ENCODE data around the gene XCL1. TPM values are rescaled to one million over a fixed set of nuclear protein-coding genes. Genes with fewer than 3 reads are reported as not detected.
"Not testable (repeated sequence)": the region's sequence is repeated elsewhere in the genome, so short reads cannot be mapped to it uniquely, and the experiment has no call there.

XCL1 gene
- total and polyA plus RNA-seq, 10 of the 15 experiments (the other 5 are each of a cell fraction or from before 2014, with no cell fraction given), result 0.68 to 1,222 (median 12.2) TPM

GRCh38 chr1:168580991-168581390 lies 4.6 kb downstream of the XCL1 start:
- POLR2A ChIA-PET; H3K36me3 ChIP-seq (ENCODE audit: control insufficient read depth in 2 of 2, insufficient read depth in 2 of 2, low read length in 1 of 2); H3K4me3 ChIP-seq; H3K27me3 ChIP-seq (replicated peaks in 1 of 2; ENCODE audit: control insufficient read depth in 2 of 2, insufficient read depth in 2 of 2, low read length in 1 of 2); ATAC-seq; H3K27ac ChIP-seq (ENCODE audit: control insufficient read depth, insufficient read depth); in situ Hi-C loops (cut with MboI); DNase-seq (ENCODE audit: low read depth, low spot score); intact Hi-C loops (cut with micrococcal nuclease; ENCODE audit: unreplicated experiment); H3K9me3 ChIP-seq (replicated peaks; ENCODE audit: control insufficient read depth, insufficient read depth, low read length); H4K20me1 ChIP-seq (ENCODE audit: control insufficient read depth, insufficient read depth); H3K9ac ChIP-seq (ENCODE audit: control insufficient read depth, insufficient read depth, low read length); BruUV-seq (replicated peaks); H2AFZ ChIP-seq (ENCODE audit: control insufficient read depth, low read depth, low read length); H3K4me1 ChIP-seq (ENCODE audit: control insufficient read depth, insufficient read depth, low read length); H3K4me2 ChIP-seq (ENCODE audit: control insufficient read depth, insufficient read depth); H3K79me2 ChIP-seq (ENCODE audit: control insufficient read depth, insufficient read depth, low read length): not testable (repeated sequence)
- peak; percentile 23 for FAIRE-seq
- SMC1A ChIA-PET (ENCODE audit: uncharacterized antibody, unreplicated experiment), result interaction anchor here (0.8 to 4.5 kb wide), 4 partner anchors 10 to 61 kb away, joined by 4 to 16 read pairs (median 4); no protein-coding TSS in a partner anchor
- RAD21 ChIA-PET (ENCODE audit: unreplicated experiment), result interaction anchor here (1.7 kb wide), 1 partner anchor 71 kb away, joined by 3 read pairs; no protein-coding TSS in a partner anchor
- CTCF ChIA-PET, result interaction anchor here (1.1 to 6.9 kb wide), 4 partner anchors 10 to 238 kb away, joined by 3 to 32 read pairs (median 4); no protein-coding TSS in a partner anchor
- WGBS (ENCODE audit: insufficient coverage, insufficient replicate concordance, low lambda C conversion rate, missing lambda C conversion rate), result 34% methylated on average over 7 of the region's 7 CpGs

- ATAC-seq (no peak), FAIRE-seq (no peak), DNase-seq (ENCODE audit: low read depth, low spot score) (no peak)
- RAD21 ChIA-PET (ENCODE audit: unreplicated experiment), result interaction anchor here (1.0 to 2.5 kb wide), 5 partner anchors 21 to 239 kb away, joined by 4 to 18 read pairs (median 5); no protein-coding TSS in a partner anchor
- H4K20me1 ChIP-seq (ENCODE audit: control insufficient read depth, insufficient read depth), result no peaks in the 10 kb centered on the region
- in situ Hi-C loops (cut with MboI), result no loop called here
- H3K9ac ChIP-seq (ENCODE audit: control insufficient read depth, insufficient read depth, low read length), result no peak overlapping the region
- no peaks in the 10 kb centered on the region for H3K4me1 ChIP-seq (ENCODE audit: control insufficient read depth, insufficient read depth, low read length)
- intact Hi-C loops (cut with micrococcal nuclease; ENCODE audit: unreplicated experiment), result no loop called here
- no peaks in the 10 kb centered on the region for H3K79me2 ChIP-seq (ENCODE audit: control insufficient read depth, insufficient read depth, low read length)
- H2AFZ ChIP-seq (ENCODE audit: control insufficient read depth, low read depth, low read length), result no peak overlapping the region
- CTCF ChIA-PET, result interaction anchor here (0.9 to 6.9 kb wide), 7 partner anchors 20 to 240 kb away, joined by 3 to 32 read pairs (median 7); no protein-coding TSS in a partner anchor
- BruUV-seq (replicated peaks), result no TSS peak
- no peaks in the 10 kb centered on the region for H3K36me3 ChIP-seq (ENCODE audit: control insufficient read depth in 2 of 2, insufficient read depth in 2 of 2, low read length in 1 of 2)
- H3K27me3 ChIP-seq (replicated peaks in 1 of 2; ENCODE audit: control insufficient read depth in 2 of 2, insufficient read depth in 2 of 2, low read length in 1 of 2), result peaks cover 0 to 2% of the 10 kb centered on the region in 2 experiments; a peak in 1 of 4 replicates
- 37% methylated on average over 4 of the region's 4 CpGs for WGBS (ENCODE audit: insufficient coverage, insufficient replicate concordance, low lambda C conversion rate, missing lambda C conversion rate)
- no peak overlapping the region for H3K4me2 ChIP-seq (ENCODE audit: control insufficient read depth, insufficient read depth)
- POLR2A ChIA-PET, result interaction anchor here (0.8 to 1.5 kb wide), 2 partner anchors 28 to 141 kb away, joined by 3 read pairs; no protein-coding TSS in a partner anchor
- H3K9me3 ChIP-seq (replicated peaks; ENCODE audit: control insufficient read depth, insufficient read depth, low read length), result no peaks in the 10 kb centered on the region
- H3K27ac ChIP-seq (ENCODE audit: control insufficient read depth, insufficient read depth), result no peak overlapping the region
- SMC1A ChIA-PET (ENCODE audit: uncharacterized antibody, unreplicated experiment), result interaction anchor here (0.6 to 5.3 kb wide), 21 partner anchors 9 to 1192 kb away, joined by 3 to 35 read pairs (median 4); no protein-coding TSS in a partner anchor
- no peak overlapping the region for H3K4me3 ChIP-seq
- no peak for TF ChIP-seq SREBF1 (IDR thresholded peaks at IDR 0.05; ENCODE audit: low read length)
- TF ChIP-seq RCOR1 (conservative IDR thresholded peaks at IDR 0.05; ENCODE audit: low read depth, low read length), result no peak
- no peak for TF ChIP-seq SMAD5 (IDR thresholded peaks at IDR 0.05; ENCODE audit: low read depth)
- no peak for TF ChIP-seq ZBED1 (IDR thresholded peaks at IDR 0.05; ENCODE audit: borderline replicate concordance)
- TF ChIP-seq E4F1 (IDR thresholded peaks at IDR 0.05; ENCODE audit: borderline replicate concordance, partially characterized antibody), result no peak
- TF ChIP-seq PML (IDR thresholded peaks at IDR 0.05; ENCODE audit: low read length), result no peak
- TF ChIP-seq KLF5 (IDR thresholded peaks at IDR 0.05; ENCODE audit: partially characterized antibody), result no peak
- TF ChIP-seq BACH1 (IDR thresholded peaks at IDR 0.05; ENCODE audit: borderline replicate concordance), result no peak
- no peak for TF ChIP-seq KDM1A (IDR thresholded peaks at IDR 0.05; ENCODE audit: borderline replicate concordance)
- TF ChIP-seq DPF2 (IDR thresholded peaks at IDR 0.05), result no peak
- TF ChIP-seq CBX5 (IDR thresholded peaks at IDR 0.05; ENCODE audit: low read depth), result no peak
- no peak for TF ChIP-seq KAT2A (conservative IDR thresholded peaks at IDR 0.05; ENCODE audit: control insufficient read depth, low read depth, low read length)
- no peak for TF ChIP-seq EED (IDR thresholded peaks at IDR 0.05; ENCODE audit: low read depth)
- TF ChIP-seq EGR1 (IDR thresholded peaks at IDR 0.05; ENCODE audit: borderline replicate concordance in 1 of 2, low read depth in 2 of 2, low read length in 2 of 2), result no peak
- no peak for TF ChIP-seq SMARCA5 (IDR thresholded peaks at IDR 0.05)
- TF ChIP-seq SPI1 (IDR thresholded peaks at IDR 0.05; ENCODE audit: borderline replicate concordance, insufficient read depth, low read depth, low read length), result no peak
Measured at GRCh38 chr1:168581817-168582572, 5.6 kb downstream of the XCL1 start.
